T1000 (cell line): ENCODE measurements around the gene PRUNE1.

Experiments used
- DNase-seq: peaks from one replicate; lab custom pipeline; 2025; ENCODE audit warnings: mixed read lengths; lab: John Stamatoyannopoulos, UW

The PRUNE1 gene

DNA sequence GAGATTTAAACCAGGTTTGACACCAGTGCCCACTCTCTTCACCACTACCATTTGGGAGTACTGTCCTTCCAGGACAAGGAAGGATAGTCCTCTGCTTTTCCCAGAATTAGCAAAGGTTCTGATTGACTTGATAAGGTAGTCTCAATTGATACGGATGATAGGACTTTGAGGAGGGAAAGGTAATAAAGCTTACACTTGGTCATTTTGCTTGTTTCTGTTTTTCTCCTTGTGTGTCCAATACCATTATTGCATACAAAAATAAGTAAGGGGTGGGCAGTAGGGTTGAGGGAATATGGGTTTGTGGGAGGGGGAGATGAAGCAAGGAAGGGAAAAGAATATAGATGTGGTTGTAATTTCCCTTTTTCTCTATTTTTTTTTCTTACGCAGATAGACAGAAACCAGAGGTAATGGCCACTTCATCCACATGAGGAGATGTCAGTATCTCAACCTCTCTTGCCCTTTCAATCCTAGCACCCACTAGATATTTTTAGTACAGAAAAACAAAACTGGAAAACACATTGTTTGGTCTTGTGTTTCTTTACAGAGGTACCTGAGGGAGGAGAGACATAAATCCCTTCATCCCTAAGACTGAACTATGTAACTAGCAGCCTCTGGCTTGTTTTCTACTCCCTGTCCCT, 41.9 kb downstream of the PRUNE1 start:
- no peak for DNase-seq

DNA sequence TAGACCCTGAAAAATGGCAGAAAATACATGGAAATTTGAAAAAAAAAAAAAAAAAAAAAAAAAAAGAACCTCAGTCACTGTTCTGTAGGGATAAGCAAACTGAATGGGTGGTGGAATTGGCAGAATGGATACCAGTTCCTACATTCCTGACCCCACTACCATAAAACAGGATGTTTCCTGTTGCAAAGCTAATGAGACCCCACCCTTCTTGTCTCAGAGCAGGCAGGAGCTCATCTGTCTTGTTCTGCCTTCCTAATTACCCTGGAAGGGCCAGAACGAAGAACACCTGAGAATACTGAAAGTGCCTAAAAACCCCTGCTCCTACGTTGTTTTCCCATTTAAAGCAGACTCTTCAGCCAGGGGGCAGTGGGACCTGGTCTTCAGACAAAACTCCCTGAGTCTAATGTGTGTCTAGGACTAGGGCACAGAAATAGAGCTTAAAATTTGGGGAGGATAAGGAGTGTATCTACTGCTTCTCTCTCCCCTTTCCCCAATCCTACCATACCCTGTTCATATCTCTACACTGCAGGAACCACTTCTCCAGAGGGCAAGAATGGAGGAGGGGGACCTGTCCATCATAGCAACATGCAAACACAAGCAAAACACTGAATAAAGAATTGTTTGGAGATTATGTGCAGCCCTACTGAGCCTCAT, 43.2 kb downstream of the PRUNE1 start:
- no peak for DNase-seq

DNA sequence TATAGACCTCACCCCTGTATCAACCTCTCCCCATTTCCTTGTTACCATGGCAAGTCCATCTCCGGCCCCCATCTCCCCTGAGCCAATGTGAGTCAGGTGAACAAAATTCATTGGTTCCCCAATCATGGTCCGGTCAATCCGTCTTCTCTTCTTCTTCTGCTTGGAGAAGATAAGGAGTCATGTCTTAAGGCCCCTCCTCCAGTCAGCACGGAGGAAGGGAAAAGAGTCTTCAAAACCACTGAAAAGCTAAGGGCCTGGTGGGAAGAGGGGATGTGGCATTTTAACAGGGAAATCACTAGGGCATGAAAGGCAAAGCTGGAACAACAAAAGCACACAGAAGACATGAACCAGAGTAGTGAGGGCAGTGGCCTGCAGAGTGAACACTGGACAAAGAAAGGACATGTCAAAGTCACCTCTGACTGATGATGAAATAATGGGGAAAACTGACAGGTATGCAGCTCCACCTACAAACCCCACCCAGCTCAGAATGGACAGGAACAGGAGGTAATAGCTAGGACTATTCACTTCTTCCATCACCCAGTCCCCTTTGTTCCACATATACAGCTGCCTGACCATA, 46.8 kb downstream of the PRUNE1 start:
- no peak for DNase-seq

DNA sequence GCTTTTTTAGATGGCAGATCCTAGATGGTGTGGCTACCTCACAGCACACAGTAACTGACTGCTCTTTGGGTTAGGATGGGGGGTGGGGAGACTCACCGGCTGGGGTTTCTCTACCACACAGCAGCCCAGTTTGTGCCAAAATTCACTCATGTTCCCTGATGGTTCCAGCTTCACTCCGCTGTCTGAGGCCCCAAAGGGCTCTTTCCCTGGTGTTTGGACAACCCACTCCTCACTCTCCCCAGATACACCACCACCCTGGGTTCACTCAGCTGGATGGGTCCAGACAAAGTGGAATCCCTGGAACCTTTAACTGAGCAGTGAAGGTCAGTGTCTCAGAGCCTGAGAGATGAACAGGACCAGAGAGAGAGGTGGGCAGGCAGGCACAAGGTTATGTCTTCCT, 47.3 kb downstream of the PRUNE1 start:
- DNase-seq: no peak

DNA sequence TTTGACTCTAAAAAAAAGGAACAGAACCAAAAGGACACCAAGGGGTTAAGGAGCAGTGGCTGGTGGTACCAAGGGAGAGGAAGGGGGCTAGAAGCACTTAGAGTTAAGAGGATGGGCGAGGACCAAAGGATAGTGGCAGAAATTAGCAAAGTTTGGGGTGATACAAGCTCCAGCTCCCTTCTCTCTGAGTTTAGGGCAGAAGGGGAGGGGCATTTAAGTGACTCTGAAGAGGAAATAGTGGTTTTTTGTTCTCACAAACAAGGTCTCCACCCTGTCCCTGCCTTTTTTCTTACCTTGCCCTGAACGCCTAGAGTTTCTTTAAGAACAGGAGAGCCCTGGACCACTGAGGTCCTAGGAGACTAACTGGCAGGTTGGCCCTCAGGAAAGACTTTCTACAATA, 47.9 kb downstream of the PRUNE1 start:
- DNase-seq: no peak

DNA sequence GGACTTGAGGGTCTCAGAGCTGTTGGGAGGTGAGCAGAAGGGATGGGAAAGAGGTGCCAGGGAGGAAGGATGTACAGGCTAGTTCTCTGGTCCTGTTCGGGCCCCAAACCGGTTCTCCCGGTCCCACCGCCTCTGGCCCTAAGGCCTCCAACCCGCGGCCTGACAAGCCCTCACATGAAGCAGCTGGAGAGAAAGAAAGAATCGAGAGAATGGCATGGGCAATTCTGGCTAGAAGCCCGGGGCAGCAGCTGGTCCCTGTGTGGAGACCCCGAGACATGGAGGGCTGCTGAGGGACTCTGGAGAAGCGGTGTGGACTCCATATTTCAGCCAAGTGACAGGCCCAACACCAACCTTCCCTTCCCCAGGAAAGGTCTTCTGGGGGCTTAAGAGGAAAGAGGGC, 50.4 kb downstream of the PRUNE1 start:
- DNase-seq: no peak

DNA sequence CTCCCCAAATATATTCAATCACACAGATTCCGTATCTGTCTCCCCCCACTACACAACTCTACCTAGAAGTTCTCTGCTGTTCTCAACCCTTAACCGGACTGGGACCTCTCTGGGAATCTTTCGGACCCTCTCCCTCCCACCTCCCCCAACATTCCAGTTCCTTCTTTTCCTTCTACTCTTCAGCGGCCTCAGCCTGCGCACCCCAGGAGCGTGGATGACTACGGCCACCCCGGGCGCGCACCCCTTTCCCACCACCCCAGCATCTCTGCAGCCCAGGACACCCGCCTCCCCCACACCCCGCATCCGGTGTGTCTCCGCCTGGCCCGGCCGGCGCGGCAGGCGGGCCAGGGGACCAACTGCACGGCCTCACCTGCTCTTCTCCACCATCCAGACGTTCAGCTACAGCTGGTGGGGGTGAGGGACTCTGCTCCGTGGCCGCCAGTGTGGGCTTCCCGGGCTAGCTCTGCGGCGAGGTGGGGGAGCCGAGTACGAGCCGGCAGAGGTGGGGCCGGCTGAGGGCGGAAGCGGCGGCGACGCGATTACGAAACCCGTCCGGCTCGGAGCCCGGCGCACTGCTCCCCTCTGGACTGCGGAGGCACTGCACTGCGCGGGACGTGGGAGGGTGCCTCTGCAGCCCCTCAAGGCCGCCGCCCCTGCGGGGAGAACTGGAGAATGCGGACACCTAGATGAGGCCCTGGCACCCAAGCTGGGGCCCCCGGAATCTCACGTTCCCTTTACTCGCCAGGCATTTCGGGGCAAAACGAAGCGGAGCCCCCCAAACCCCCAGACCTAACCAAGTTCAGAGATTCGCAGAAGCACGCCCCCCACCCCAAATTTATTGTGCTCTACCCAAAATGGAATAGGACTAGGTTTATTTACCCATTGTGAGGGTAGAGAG, 51.1 kb downstream of the PRUNE1 start, which contains the start of gene CDC42SE1:
CDC42SE1 (minus strand) TSS at position 514 of the 898 bp plus-strand sequence. CDS start 3,892 bp downstream, outside the sequence.
- peak; percentile 75 for DNase-seq

DNA sequence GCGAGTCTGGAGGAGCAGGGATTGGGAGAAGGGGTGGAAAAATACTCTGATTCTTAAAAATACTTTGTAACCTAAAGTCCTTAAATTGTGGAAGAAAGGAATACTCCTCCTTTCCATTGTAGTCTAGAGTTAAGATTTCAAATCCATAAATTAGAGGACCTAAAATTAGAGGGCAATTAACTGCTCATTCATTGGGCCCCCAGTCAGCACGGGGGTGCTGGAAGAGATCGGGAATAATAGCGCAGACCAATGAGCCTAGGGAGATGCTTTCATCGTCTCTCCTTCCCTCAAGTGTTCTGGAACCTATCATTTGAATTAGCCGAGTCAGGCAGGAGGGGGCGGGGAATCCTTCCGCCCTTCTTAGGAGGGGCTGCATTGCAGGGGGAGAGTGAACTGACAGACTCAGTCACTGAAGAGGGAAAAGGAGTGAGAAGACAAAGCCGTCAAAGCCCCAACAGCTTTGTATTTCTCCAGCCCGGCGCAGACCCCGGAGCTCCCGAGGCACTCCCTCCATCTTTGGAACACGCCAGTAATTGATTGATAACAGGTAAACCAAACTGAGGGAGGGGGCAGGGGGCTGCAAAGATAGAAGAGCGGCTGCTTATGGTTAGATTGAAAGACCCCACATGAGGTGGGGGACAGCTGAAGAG, 51.9 kb downstream of the PRUNE1 start, which contains the start of gene MLLT11:
MLLT11 (plus strand) TSS at position 391 of the 650 bp plus-strand sequence. CDS start 6,828 bp downstream, outside the sequence.
- DNase-seq: no peak

DNA sequence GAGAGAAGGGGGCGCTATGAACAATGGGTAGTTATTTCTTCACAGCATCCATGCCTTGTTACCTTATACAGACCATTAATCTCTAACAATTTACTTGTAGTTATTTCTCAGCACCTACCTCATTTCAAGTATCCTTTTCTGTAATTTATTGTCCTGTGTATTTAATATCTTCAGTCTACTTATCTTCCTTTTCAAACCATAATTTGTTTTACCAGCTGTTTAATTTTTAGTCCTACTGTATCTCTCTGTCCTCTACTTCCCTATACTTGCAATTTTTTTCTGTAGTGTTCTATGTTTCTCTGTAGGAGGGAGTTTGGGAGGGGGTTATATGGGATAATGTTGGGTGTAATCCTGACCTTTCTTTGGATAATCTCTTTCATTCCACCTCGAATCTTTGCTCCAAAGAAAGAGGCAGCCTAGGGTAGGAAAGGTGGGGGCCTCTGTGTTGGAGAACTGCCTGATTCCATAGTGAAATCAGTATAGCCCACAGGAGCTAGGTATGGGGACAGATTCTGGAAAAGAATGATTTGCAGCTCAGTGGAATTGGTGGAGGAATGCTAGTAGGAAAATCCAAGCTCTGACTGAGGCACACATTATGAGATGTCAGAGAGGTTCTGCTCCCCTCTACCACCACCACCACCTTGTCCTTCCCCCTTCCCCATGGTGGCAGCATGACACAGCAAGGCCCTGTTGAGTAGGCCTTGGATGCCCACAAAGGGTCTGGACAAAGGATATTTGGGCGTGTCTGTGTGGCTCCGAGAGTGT, 52.6 kb downstream of the PRUNE1 start:
- no peak for DNase-seq

DNA sequence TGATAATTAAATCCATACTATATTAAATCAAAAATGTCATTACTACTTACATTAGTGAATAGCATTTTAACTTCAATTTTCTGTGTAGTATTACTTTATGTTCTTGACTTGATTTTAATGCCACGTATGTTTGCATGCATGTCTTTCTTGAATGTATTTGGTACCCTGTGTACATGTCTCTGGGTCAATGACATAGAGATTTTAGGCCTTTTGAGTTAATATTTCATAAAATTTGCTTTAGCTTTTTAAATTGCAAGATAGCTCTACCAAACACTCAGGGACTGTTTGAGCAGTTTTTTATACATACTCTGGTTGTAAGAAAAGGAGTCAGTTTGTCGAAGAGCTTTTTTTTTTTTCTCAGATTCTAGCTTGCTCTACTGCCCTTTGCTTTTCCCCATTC, 53.5 kb downstream of the PRUNE1 start:
- DNase-seq: no peak

DNA sequence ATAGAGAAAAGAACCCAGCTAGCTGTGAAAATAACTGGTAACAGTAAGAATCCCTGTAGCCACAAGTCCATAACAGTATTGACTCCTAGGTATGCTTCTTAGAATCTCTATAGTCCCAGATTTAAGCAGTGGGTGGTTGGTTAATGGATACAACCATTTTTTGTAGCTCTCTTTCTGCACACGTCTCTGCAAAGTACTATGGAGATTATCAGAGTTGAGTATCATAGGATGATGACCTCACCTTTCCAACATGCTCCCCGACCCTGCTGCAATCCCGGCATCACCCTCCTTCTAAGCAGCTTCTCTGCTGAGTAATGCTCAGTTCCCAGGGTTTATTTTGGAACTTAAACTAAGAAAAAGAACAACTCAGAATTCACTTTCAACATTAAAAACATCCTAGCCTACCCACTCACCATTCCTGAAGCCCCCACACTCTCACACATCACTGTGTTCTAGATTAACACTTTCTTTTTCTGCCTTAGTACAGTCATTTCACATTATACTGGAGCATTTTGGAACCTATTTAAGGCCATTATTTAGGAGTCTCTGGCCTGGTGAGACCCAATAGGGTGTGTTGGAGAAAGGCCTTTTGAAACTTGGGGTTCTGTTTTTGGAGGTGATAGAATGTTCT, 54.6 kb downstream of the PRUNE1 start:
- DNase-seq: peak; percentile 20

DNA sequence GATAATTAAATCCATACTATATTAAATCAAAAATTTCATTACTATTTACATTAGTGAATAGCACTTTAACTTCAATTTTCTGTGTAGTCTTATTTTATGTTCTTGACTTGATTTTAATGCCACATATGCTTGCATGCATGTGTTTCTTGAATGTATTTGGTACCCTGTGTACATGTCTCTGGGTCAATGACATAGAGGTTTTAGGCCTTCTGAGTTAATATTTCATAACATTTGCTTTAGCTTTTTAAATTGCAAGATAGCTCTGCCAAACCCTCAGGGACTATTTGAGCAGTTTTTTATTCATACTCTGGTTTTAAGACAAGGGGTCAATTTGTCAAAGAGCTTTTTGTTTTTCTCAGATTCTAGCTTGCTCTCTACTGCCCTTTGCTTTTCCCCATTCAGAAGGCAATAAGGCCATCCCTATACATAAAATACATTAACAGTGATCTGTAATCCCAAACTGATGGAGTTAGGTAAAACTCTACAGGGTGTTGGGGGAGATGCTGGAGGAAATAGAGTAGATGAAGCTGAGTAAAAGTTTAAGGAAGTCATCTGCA, 56.9 kb downstream of the PRUNE1 start:
- no peak for DNase-seq

DNA sequence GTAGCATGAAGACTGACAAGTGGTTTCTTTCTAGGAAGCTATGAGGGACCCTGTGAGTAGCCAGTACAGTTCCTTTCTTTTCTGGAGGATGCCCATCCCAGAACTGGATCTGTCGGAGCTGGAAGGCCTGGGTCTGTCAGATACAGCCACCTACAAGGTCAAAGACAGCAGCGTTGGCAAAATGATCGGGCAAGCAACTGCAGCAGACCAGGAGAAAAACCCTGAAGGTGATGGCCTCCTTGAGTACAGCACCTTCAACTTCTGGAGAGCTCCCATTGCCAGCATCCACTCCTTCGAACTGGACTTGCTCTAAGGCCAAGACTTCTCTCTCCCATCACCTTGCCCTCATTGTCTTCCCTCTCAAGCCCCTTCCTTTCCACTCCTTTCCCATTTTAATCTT, 58.9 kb downstream of the PRUNE1 start:
- no peak for DNase-seq

DNA sequence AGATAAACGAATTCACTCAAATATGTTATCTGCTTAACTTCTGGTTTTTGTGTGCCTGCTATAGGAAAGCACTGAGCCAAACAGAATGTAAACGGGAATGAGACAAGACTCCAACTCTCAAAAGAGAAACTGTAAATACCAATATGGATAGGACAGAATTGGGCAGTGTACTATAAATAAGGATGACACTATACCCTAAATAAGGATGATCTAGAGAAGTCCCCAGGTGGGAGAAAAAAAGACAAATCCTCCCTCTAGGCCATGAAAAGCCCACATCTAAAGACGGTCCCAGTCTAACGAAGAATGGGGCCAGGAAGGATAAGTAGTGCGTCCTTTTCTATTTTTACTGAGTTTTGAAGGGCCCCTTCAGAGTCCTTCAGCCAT, 60.8 kb downstream of the PRUNE1 start:
- DNase-seq: no peak

DNA sequence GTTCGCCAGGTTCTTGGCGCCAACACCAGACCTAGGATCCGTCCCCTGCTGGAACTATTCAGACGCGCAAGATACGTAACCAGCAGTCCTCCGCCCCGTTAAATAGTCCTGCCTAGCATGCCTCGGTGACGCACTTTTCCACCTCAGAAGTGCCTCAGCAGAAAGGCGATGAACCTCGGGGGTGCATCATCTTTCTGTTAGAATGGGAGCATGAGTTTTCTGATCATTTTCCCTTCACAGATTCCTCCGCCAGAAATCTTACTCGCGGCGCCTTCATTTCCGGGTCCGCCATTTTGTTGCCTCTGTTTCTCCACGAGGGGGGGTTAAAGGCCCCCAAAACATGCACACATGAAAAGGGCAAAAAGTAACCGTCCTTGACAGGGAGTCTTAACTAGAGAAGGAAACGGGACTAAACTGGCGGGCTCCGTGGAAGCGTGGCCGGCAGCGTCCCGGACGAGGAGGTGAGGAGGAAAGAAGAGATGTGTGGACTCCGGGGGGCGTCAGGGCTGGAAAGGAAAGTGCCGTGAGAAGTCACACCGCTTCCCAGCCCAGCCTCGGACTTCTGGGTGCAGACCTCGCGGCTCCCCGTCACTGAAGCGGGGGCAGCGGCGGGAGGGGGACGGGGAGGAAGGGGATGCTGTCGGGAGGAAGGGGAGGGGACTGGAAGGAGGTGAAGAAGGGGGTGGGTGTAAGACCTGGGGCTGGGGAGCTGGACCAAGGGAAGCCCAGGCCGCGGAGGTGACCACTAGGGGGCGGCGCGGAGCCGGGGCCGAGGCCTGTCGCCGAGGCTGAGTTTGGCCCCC, 62.4 kb downstream of the PRUNE1 start, which contains the start of gene GABPB2:
GABPB2 (plus strand) TSS at position 288 of the 803 bp plus-strand sequence. CDS start 17,429 bp downstream, outside the sequence.
- DNase-seq: peak; percentile 79

DNA sequence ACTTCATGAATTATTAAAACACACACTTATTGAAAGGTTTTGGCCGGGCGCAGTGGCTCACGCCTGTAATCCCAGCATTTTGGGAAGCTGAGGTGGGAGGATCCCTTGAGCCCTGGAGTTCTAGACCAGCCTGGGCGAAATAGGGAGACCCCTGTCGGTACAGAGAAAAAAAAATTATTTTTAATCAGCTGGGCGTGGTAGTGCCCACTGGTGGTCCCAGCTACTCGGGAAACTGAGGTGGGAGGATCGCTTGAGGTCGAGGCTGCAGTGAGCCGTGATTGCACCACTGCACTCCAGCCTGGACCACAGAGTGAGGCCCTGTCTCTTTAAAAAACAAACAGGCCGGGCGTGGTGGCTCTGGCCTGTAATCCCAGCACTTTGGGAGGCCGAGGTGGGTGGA, 64.0 kb downstream of the PRUNE1 start:
- no peak for DNase-seq
